Measurements from ENCODE around the gene CCNL2.
"Not testable (repeated sequence)": the region's sequence is repeated elsewhere in the genome, so short reads cannot be mapped to it uniquely, and the experiment has no call there.

The CCNL2 gene

DNA sequence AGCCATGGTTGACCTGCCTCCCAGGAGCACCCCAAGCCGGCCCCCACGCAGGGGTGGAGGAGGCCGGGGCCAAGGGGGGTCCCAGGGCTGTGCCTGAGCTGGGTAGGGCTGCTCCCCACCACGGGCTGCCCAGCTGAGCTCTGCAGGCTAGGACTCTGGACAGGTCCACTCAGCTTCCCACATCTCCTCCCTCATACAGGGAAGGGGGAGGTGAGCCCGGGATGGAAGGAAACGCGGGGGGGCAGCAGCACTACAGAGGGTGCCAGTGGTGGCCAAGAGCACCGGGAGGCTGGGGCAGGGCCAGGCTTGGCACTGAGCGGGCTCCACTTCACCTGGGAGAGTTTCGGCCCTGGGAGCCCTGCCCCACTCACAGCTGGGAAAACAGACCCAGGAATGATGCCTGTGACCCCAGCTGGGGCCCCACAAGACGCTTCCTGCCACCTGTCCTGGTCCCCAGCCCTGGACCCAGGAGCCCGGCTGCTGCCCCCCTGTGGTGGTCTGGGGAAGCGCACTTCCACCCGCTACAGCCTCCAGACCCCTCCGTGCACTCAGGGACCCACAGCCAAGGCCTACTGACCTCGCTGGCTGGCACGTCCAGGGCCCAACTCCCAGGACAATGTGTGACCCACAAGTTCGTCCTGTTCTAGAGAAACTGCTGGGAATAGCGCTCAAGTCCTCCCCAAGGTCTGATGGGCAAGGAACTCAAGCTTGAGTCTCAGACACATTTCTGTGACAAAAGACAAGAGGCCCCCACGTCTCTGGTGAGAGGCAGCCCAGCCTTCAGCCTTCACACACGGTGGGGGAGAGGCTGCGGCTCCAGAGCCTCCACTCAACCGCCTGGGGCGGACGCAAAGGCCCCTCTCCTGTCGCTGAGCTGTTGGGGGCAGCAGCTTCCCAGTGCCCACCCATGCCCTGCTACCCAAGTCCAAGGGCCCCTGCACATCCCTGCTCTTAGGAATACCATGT is 27.1 kb downstream of the CCNL2 start:
- DNase-seq, result peak; percentile 64

DNA sequence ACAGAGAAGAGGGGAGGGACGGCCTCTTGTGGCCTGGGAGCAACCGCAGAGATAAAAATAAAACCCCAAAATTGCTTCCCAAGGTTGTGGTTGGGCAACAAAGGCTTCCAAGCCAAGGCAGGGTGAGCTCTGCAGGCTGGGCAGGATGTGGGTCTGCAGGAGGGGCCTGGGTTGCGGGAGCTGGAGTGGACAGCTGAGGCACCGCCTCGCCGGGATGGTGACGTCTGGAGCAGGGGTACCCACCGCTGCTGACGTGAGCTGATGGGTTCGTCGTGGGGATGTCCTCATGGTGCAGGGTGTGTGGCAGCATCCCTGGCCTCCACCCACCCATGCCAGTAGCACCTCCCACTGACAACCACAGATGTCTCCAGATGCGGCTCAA is 27.8 kb downstream of the CCNL2 start:
- peak; percentile 96 for DNase-seq

DNA sequence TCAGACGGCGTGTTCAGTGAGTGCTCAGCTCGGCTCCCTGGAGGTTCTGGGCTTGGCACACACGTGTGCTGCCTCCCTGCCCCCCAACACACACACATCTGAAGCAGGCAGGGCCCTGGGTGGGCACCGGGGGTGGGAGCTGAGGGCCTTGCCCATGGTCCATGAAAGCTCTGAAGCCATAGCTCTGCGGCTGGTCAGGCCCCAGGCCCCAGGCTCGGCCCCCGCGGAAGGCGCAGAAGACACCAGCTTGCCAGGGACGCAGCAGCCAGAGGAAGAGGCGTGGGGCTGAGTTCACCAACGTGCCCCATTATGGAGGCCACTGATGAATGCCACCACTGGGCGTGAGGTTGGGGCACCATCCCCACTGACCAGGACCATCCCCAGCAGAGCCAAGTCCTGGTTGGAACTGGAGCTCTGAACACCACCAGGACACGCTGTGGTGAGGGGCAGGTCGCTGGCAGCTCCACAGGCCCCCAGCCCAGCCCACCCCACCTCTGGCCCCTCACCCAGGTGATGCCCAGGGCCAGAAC is 28.3 kb downstream of the CCNL2 start:
- no peak for DNase-seq

GRCh38 chr1:1370094-1370493 is 29.0 kb downstream of the CCNL2 start:
- not testable (repeated sequence) for DNase-seq

- no peak for DNase-seq
Observed at GRCh38 chr1:1367315-1367714, 31.8 kb downstream of the CCNL2 start.

DNA sequence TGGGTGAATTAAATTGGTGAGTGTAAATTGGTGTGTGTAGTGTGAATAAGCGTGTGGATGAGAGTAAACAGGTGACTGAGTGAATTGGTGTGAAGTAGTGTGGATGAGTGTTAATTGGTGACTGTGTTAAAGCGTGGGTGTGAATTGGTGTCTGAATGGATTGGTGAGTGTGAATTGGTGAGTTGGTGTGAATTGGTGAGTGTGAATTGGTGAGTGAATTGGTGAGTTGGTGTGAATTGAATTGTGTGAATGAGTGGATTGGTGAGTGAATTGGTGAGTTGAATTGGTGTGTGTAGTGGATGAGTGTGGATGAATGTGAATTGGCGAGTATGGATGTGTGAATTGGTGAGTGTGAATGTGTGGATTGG is 32.5 kb downstream of the CCNL2 start:
- DNase-seq, result no peak

GRCh38 chr1:1365875-1366698 is 33.0 kb downstream of the CCNL2 start:
- no peak for DNase-seq

DNA sequence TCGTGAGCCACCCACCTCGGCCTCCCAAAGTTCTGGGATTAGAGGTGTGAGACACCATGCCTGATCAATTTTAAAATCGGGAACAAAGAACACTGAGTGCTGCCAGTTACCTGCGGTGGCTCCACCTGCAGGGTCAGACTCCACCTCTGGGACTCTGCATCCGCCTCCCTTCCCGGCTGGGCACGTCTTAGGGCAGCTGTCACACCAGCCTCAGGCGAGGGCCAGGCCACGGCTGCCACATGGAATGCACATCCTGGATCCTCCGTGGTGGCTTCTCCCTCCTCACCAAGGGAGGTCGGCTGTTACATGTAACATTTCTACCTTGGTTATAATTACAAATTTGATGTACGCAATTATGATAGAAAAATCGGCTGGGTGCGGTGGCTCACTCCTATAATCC is 34.9 kb downstream of the CCNL2 start:
- no peak for DNase-seq

DNA sequence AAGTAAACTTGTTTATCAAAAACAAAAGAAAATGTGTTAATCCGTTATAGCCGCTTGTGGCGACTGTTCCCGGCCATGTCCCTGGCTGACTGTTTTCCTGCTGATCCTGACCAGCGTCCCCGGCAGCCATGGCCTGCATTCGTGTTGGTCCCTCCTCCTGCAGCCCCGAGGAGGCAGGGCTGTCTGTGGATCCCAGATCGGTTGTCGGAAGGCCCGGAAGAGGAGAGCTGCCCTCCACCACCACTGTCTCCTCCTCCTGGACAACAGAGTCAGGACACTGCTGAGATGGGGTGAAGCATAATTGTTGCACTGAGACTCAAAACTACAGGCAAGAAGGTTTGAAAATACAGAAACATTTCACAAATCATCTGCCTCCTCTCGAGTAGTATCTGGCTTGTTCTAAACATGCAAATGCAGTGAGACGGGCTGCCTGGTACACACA is 37.1 kb downstream of the CCNL2 start:
- DNase-seq, result no peak

DNA sequence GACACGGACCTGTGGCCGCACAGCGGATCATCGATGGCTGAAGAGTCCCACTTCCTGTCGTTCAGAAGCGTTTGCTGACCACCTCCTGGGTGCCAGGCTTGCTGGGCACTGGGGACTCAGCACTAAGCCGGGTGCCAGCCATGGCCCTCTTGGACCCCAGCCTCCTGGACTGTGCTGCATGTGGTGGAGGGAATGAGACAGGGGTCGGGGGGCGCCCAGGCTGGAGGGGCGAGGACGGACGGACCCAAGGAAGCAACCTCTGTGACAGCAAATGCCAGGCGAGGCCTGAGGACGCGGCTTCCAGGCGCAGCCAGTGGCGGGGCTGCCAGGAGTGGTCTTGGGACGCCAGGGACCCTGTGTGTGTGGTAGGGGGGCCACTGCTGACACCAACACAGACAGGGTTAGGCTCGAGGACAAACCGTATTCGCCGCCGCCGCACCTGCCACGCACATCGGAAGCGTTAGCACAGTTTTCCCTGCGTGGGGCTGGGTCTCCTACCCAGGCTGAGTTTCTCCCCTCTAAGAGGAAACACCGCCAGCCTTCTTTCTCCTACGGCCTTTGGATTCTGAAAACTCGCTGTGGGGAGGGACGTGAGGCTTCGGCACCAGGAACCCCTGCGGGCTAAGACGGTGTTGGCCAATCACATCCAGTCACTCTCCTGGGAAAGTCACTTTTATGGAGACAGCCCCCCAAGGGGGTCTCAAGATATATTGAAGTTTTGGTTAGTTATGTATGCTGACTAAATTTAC is 37.7 kb downstream of the CCNL2 start:
- no peak for DNase-seq

- DNase-seq, result no peak
Observed at GRCh38 chr1:1360506-1361169, 38.5 kb downstream of the CCNL2 start.

DNA sequence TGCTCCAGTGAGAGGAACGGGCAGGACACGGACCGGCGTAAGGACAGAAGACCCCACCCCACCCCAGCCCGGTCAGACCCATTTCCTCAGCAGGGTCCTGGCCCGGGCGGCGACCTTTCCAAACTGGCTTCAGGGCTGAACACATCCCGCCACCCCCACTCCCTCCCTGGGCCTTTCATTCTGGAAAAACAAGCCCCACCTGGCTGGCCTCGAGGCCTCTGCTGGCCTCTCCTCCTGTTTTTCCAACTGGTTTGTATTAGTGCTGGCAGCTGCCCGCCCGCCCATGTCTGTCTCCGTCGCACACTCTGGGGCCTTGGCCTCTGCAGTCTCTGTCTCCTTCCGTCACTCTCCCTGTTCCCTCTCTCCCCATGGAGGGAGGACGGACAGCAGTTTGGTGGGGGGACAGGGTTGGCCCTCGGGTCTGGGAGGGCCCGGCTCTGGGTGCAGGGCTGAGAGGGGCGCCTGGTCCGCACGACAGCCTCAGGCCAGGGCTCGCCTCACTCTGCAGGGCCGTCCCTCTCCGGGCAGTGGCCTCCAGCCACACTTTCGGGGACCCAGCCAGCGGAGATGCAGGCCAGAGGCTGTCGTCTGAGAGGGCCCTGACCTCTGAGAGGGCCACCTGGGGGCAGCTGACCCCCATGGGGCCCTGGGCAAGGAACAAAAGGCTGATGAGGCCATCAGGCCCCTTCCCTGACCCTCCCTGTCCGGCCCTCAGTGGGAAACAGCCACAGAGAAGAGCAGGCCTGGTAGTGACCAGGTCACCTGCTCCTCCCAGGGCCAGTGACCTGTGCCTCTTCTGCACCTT is 39.3 kb downstream of the CCNL2 start:
- no peak for DNase-seq

DNA sequence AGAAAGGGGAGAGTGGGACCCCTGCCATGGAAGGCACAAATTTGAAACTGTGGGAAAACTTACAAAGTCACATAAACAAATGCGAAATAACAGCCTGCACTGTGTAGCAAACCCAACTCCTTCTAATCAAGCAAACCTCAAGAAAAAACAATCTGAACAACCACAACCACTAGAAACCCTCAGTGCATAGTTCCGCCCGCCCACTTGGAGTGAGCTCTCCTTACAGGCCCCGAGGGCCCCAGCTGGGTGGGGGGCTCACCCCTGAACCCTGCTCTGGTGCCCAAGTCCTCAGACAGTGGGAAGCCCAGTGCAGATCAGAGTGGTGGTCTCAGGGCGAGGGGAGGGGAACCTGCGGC is 39.8 kb downstream of the CCNL2 start:
- no peak for DNase-seq

DNA sequence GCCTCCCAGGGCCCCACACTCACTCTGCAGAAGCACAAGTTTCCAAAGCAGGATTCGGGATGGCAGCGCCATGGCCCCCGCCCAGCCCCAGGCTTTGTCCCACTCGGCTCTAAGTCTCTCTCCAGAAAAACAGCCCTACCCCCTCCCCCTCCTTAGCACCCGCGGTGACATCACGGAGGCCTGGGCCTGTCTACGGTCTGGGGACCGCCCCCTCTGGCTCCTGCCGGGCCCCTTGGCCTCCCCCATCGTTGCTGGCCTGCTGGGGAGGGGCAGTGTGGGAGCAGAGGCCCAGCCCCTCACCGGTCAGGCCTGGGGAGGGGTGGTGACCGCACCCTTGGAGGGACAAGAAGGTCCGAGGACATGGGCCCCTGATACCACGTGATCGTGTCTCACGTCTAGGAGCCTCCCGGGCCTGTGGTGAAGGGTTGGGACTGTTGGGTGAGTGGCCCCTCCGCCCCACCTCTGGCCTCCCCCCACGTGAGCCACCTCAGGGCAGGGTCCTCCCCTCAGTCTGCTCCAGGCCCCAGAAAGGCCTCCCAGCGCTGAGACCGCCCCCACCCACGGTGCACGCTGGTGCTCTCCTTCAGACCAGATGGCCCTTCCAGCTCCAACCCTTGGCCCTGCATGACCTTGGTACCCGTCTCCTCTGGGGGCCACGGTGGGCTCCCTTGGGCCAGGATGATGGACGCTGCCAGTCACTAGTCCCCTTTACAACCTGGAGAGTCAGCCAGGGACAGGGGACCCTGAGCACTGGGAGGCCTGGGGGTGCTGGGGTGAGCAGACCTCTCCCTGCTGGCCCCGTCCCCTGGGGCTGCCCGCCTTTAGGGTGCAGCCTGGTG is 40.5 kb downstream of the CCNL2 start, which contains the start of gene MXRA8:
Gene MXRA8 (minus strand): TSS at position 123 of the 839 bp plus-strand sequence. CDS start 51 bp downstream, at position 72.
- DNase-seq, result no peak

GRCh38 chr1:1357871-1358432 is 41.2 kb downstream of the CCNL2 start:
- DNase-seq, result no peak

GRCh38 chr1:1356796-1357401 is 42.2 kb downstream of the CCNL2 start:
- DNase-seq, result no peak

DNA sequence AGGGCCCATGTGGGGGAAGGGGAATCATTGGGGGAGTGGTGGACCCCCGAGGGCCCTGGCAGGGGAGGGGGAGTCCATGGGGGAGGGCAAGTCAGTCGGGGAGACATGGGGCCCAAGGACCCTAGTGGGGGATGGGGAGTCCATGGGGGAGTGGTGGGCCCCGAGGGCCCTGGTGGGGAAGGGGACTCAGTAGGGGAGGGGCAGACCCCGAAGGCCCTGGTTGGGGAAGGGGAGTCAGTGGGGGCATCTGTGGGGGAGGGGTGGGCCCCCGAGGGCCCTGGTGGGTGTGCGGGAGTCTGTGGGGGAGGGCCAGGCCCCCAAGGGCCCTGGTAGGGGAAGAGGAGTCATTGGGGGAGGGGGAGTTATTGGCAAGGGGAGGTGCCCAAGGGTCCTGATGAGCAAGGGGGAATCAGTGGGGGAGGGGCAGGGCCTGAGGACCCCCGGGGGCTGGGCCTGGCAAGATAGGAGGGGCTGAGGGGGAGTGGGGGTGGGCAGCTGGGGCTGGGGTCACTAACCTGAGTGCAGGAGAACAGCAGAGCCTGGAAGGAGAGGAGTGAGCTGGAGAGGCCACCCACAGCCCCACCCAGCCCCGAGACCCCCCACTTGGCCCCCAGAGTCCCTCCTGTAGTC is 42.9 kb downstream of the CCNL2 start:
- DNase-seq, result no peak

GRCh38 chr1:1355416-1355815 is 43.7 kb downstream of the CCNL2 start:
- DNase-seq, result no peak

Measured in MV-4-11 (cell line).